H1 (cell line): ENCODE results near the gene WFDC1. TPM values are rescaled to one million over a fixed set of nuclear protein-coding genes. Genes with fewer than 3 reads are reported as not detected.

ENCODE experiments used
- BCL11A ChIP-seq, 2 experiments: IDR thresholded peaks; one replicate each; pipeline ENCODE4 v1.6.1; 2011; ENCODE audit warnings: low read depth in 2 of 2, low read length in 2 of 2, mild to moderate bottlenecking in 2 of 2
- KDM5A ChIP-seq: fragments of 200-600 bp; IDR thresholded peaks from 2 replicates; pipeline ENCODE4 v1.7.1; 2012; ENCODE audit warnings: mild to moderate bottlenecking, low read length, inconsistent platforms, mixed read lengths
- PHF8 ChIP-seq: fragments of 200-600 bp; sonication (generic); conservative IDR thresholded peaks from 2 replicates; pipeline ENCODE4 v1.7.1; 2012; ENCODE audit warnings: low read depth, mild to moderate bottlenecking, inconsistent platforms, low read length, moderate library complexity
- SP1 ChIP-seq: IDR thresholded peaks from 2 replicates; pipeline ENCODE4 v1.6.1; 2011; ENCODE audit warnings: low read depth, low read length
- SP4 ChIP-seq: IDR thresholded peaks from 2 replicates; pipeline ENCODE4 v1.6.1; 2012; ENCODE audit warnings: low read length, inconsistent platforms
- polyA plus RNA-seq, 7 experiments: library from polyadenylated mRNA; depleted of rRNA in 3 of 7; stranded (reverse) in 5 of 7; unstranded in 2 of 7; fragments of >200 nt in 5 of 7; fragments of 200-250 nt in 2 of 7; gene quantifications; 1 replicate in 5 of 7; 2 replicates in 1 of 7; 4 replicates in 1 of 7; pipeline versions ENCODE4 v1.2.1 to v1.2.3, GENCODE V29; 2011 to 2013; ENCODE audit warnings: missing spikeins in 2 of 7, mixed read lengths in 2 of 7
- total RNA-seq: library from RNA; stranded (reverse); fragmentation: NEBNext Ultra II Directional; extraction: Animal tissue kit (Norgen Biotek cat#: 25700); gene quantifications from 2 replicates; pipeline ENCODE4 v1.2.1, GENCODE V29; 2021

The WFDC1 gene
- total and polyA plus RNA-seq, 2 of the 8 experiments (the other 6 are each of a cell fraction or from before 2014, with no cell fraction given): 0.70 to 1.1 TPM

DNA sequence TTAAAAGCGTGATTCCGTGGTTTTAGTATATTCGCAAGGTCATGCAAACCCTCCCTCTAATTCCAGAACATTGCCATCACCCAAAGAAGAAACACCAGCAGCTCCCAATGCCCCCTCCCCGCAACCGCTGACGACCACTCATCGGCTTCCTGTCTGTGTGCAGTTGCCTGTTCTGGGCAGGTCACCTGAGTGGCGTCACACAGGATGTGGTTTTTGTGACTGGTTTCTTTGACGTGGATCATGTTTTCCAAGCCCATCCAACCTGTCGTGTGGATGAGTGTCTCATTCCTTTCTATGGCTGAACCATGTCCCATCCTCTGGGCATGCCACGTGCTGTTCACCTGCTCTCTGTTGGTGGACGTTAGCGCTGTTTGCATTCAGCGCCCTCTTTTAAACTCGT is 65.5 kb downstream of the WFDC1 start (continued):
- TF ChIP-seq PHF8 (no peak), SP4 (no peak), SP1 (no peak), KDM5A (no peak), BCL11A (IDR thresholded peaks at IDR 0.05; ENCODE audit: low read depth in 2 of 2, low read length in 2 of 2) (no peak)
